Measurements from ENCODE around the gene CNTNAP2.

Gene CNTNAP2

GRCh38 chr7:148253629-148254028 is 2137.0 kb downstream of the CNTNAP2 start:
- no peak for DNase-seq
- WGBS (ENCODE audit: extremely low coverage, insufficient coverage, insufficient read length) = no CpG with 5 or more reads among the region's 7 CpGs
- Histone ChIP-seq H3K36me3 (ENCODE audit: control insufficient read depth in 1 of 2, insufficient read depth in 2 of 2, low read length in 2 of 2) (no peaks in the 10 kb centered on the region), H3K27ac (ENCODE audit: low read depth, low read length) (no peak overlapping the region), H3K14ac (ENCODE audit: low read length) (no peak overlapping the region), H2AK5ac (ENCODE audit: low read length) (no peak overlapping the region), H3K9me3 (ENCODE audit: insufficient read depth, low read depth, low read length) (peaks cover 7% of the 10 kb centered on the region), H2AFZ (ENCODE audit: insufficient read depth, low read length, poor library complexity) (no peak overlapping the region), H3K4me1 (ENCODE audit: control insufficient read depth in 1 of 2, insufficient read depth in 2 of 2, low read length in 2 of 2) (no peaks in the 10 kb centered on the region), H2BK120ac (ENCODE audit: insufficient read depth, low read length, poor library complexity) (no peak overlapping the region), H3K23ac (ENCODE audit: low read length) (no peak overlapping the region), H4K8ac (ENCODE audit: low read depth, low read length) (no peak overlapping the region), H3K9ac (ENCODE audit: low read length) (no peak overlapping the region), H3K79me1 (ENCODE audit: low read length) (no peaks in the 10 kb centered on the region), H3K79me2 (ENCODE audit: control insufficient read depth, insufficient read depth, low read length, poor library complexity) (no peaks in the 10 kb centered on the region), H3K27me3 (ENCODE audit: insufficient read depth, low read length) (no peaks in the 10 kb centered on the region), H2BK5ac (ENCODE audit: low read depth, low read length, poor library complexity) (no peak overlapping the region), H3K4me2 (ENCODE audit: low read length) (no peak overlapping the region), H2BK12ac (ENCODE audit: low read length) (no peak overlapping the region), H3K4ac (ENCODE audit: low read depth, low read length) (no peak overlapping the region), H3K18ac (ENCODE audit: low read length) (no peak overlapping the region), H4K91ac (ENCODE audit: low read depth, low read length) (no peak overlapping the region), H4K12ac (ENCODE audit: low read depth, low read length) (no peak overlapping the region), H3K4me3 (ENCODE audit: low read depth, low read length) (no peak overlapping the region)

GRCh38 chr7:148255333-148255732 is 2138.7 kb downstream of the CNTNAP2 start:
- no peak overlapping the region for H3K4me2 ChIP-seq (ENCODE audit: low read length)

GRCh38 chr7:148256433-148256832 is 2139.8 kb downstream of the CNTNAP2 start:
- no peak overlapping the region for H3K23ac ChIP-seq (ENCODE audit: low read length)
- H3K79me2 ChIP-seq (ENCODE audit: control insufficient read depth, insufficient read depth, low read length, poor library complexity) = no peaks in the 10 kb centered on the region
- H2AK5ac ChIP-seq (ENCODE audit: low read length) = no peak overlapping the region
- H3K4me1 ChIP-seq (ENCODE audit: control insufficient read depth in 1 of 2, insufficient read depth in 2 of 2, low read length in 2 of 2) = no peaks in the 10 kb centered on the region
- H2BK120ac ChIP-seq (ENCODE audit: insufficient read depth, low read length, poor library complexity) = no peak overlapping the region
- no peaks in the 10 kb centered on the region for H3K27me3 ChIP-seq (ENCODE audit: insufficient read depth, low read length)
- H2BK12ac ChIP-seq (ENCODE audit: low read length) = no peak overlapping the region
- no peak overlapping the region for H3K4me2 ChIP-seq (ENCODE audit: low read length)
- no peak overlapping the region for H3K4ac ChIP-seq (ENCODE audit: low read depth, low read length)
- H3K79me1 ChIP-seq (ENCODE audit: low read length) = no peaks in the 10 kb centered on the region
- no peak overlapping the region for H3K27ac ChIP-seq (ENCODE audit: low read depth, low read length)
- peaks cover 3% of the 10 kb centered on the region for H3K9me3 ChIP-seq (ENCODE audit: insufficient read depth, low read depth, low read length)
- DNase-seq = no peak
- H4K8ac ChIP-seq (ENCODE audit: low read depth, low read length) = no peak overlapping the region
- no peak overlapping the region for H3K14ac ChIP-seq (ENCODE audit: low read length)
- no peak overlapping the region for H3K18ac ChIP-seq (ENCODE audit: low read length)
- H4K91ac ChIP-seq (ENCODE audit: low read depth, low read length) = no peak overlapping the region
- WGBS (ENCODE audit: extremely low coverage, insufficient coverage, insufficient read length) = no CpG with 5 or more reads among the region's 6 CpGs
- H2BK5ac ChIP-seq (ENCODE audit: low read depth, low read length, poor library complexity) = no peak overlapping the region
- no peak overlapping the region for H3K9ac ChIP-seq (ENCODE audit: low read length)
- no peak overlapping the region for H3K4me3 ChIP-seq (ENCODE audit: low read depth, low read length)
- no peaks in the 10 kb centered on the region for H3K36me3 ChIP-seq (ENCODE audit: control insufficient read depth in 1 of 2, insufficient read depth in 2 of 2, low read length in 2 of 2)
- no peak overlapping the region for H4K12ac ChIP-seq (ENCODE audit: low read depth, low read length)
- no peak overlapping the region for H2AFZ ChIP-seq (ENCODE audit: insufficient read depth, low read length, poor library complexity)

More at GRCh38 chr7:148255333-148255732, 2138.7 kb downstream of the CNTNAP2 start:
- no CpG with 5 or more reads among the region's 3 CpGs for WGBS (ENCODE audit: extremely low coverage, insufficient coverage, insufficient read length)
- Histone ChIP-seq H3K79me1 (ENCODE audit: low read length) (no peaks in the 10 kb centered on the region), H3K4me3 (ENCODE audit: low read depth, low read length) (no peak overlapping the region), H3K23ac (ENCODE audit: low read length) (no peak overlapping the region), H2BK120ac (ENCODE audit: insufficient read depth, low read length, poor library complexity) (no peak overlapping the region), H3K18ac (ENCODE audit: low read length) (no peak overlapping the region), H3K27ac (ENCODE audit: low read depth, low read length) (no peak overlapping the region), H3K27me3 (ENCODE audit: insufficient read depth, low read length) (no peaks in the 10 kb centered on the region), H4K91ac (ENCODE audit: low read depth, low read length) (no peak overlapping the region), H3K4ac (ENCODE audit: low read depth, low read length) (no peak overlapping the region), H2AFZ (ENCODE audit: insufficient read depth, low read length, poor library complexity) (no peak overlapping the region), H3K9me3 (ENCODE audit: insufficient read depth, low read depth, low read length) (peaks cover 6% of the 10 kb centered on the region), H3K14ac (ENCODE audit: low read length) (no peak overlapping the region), H2BK12ac (ENCODE audit: low read length) (no peak overlapping the region), H4K12ac (ENCODE audit: low read depth, low read length) (no peak overlapping the region), H2AK5ac (ENCODE audit: low read length) (no peak overlapping the region), H3K9ac (ENCODE audit: low read length) (no peak overlapping the region), H4K8ac (ENCODE audit: low read depth, low read length) (no peak overlapping the region), H3K79me2 (ENCODE audit: control insufficient read depth, insufficient read depth, low read length, poor library complexity) (no peaks in the 10 kb centered on the region), H3K36me3 (ENCODE audit: control insufficient read depth in 1 of 2, insufficient read depth in 2 of 2, low read length in 2 of 2) (no peaks in the 10 kb centered on the region), H3K4me1 (ENCODE audit: control insufficient read depth in 1 of 2, insufficient read depth in 2 of 2, low read length in 2 of 2) (no peaks in the 10 kb centered on the region), H2BK5ac (ENCODE audit: low read depth, low read length, poor library complexity) (no peak overlapping the region)
- no peak for DNase-seq

- peaks cover 0 to 2% of the 10 kb centered on the region in 2 experiments for H3K4me1 ChIP-seq (ENCODE audit: control insufficient read depth in 1 of 2, insufficient read depth in 2 of 2, low read length in 2 of 2)
- no peak overlapping the region for H3K27ac ChIP-seq (ENCODE audit: low read depth, low read length)
- no peaks in the 10 kb centered on the region for H3K9me3 ChIP-seq (ENCODE audit: insufficient read depth, low read depth, low read length)
- no peak overlapping the region for H3K14ac ChIP-seq (ENCODE audit: low read length)
- no peak overlapping the region for H2AFZ ChIP-seq (ENCODE audit: insufficient read depth, low read length, poor library complexity)
- H4K91ac ChIP-seq (ENCODE audit: low read depth, low read length) = no peak overlapping the region
- no peak overlapping the region for H3K9ac ChIP-seq (ENCODE audit: low read length)
- H3K27me3 ChIP-seq (ENCODE audit: insufficient read depth, low read length) = no peaks in the 10 kb centered on the region
- H3K79me1 ChIP-seq (ENCODE audit: low read length) = no peaks in the 10 kb centered on the region
- no peaks in the 10 kb centered on the region for H3K36me3 ChIP-seq (ENCODE audit: control insufficient read depth in 1 of 2, insufficient read depth in 2 of 2, low read length in 2 of 2)
- no peak overlapping the region for H3K18ac ChIP-seq (ENCODE audit: low read length)
- H3K4me2 ChIP-seq (ENCODE audit: low read length) = no peak overlapping the region
- H2BK5ac ChIP-seq (ENCODE audit: low read depth, low read length, poor library complexity) = no peak overlapping the region
- H2BK12ac ChIP-seq (ENCODE audit: low read length) = no peak overlapping the region
- no peak for DNase-seq
- no peak overlapping the region for H4K8ac ChIP-seq (ENCODE audit: low read depth, low read length)
- WGBS (ENCODE audit: extremely low coverage, insufficient coverage, insufficient read length) = no CpG with 5 or more reads among the region's 5 CpGs
- no peak overlapping the region for H3K4me3 ChIP-seq (ENCODE audit: low read depth, low read length)
- no peak overlapping the region for H3K23ac ChIP-seq (ENCODE audit: low read length)
- no peak overlapping the region for H4K12ac ChIP-seq (ENCODE audit: low read depth, low read length)
- H3K79me2 ChIP-seq (ENCODE audit: control insufficient read depth, insufficient read depth, low read length, poor library complexity) = no peaks in the 10 kb centered on the region
- H2AK5ac ChIP-seq (ENCODE audit: low read length) = no peak overlapping the region
- no peak overlapping the region for H2BK120ac ChIP-seq (ENCODE audit: insufficient read depth, low read length, poor library complexity)
- no peak overlapping the region for H3K4ac ChIP-seq (ENCODE audit: low read depth, low read length)
Observed at GRCh38 chr7:148260599-148260998, 2144.0 kb downstream of the CNTNAP2 start.
